GM12864 (cell line): ENCODE data around the gene GUCA1C.

Experiments used
- DNase-seq: peaks from one replicate; pipeline ENCODE4 v3.0.0-alpha.2; 2011; ENCODE audit warnings: low read depth
- H3K4me3 ChIP-seq: 2 replicates; pipeline ENCODE4 v1.5.1; 2011; ENCODE audit warnings: mild to moderate bottlenecking, low read depth, low read length, control low read depth
- CTCF ChIP-seq: IDR thresholded peaks from 2 replicates; pipeline ENCODE4 v1.5.1; 2011; ENCODE audit warnings: low read depth, mild to moderate bottlenecking, moderate library complexity, low read length, control low read depth, inconsistent platforms; ENCODE audit errors: missing control alignments

The GUCA1C gene

GRCh38 chr3:108909799-108910198, 43.9 kb downstream of the GUCA1C start:
- DNase-seq, result no peak
- no peak for TF ChIP-seq CTCF

GRCh38 chr3:108907194-108907593, 46.5 kb downstream of the GUCA1C start:
- TF ChIP-seq CTCF, result no peak
- no peak for DNase-seq
- H3K4me3 ChIP-seq, result no peak overlapping the region

More at GRCh38 chr3:108909799-108910198, 43.9 kb downstream of the GUCA1C start:
- H3K4me3 ChIP-seq, result no peak overlapping the region

- no peak for DNase-seq
- no peak overlapping the region for H3K4me3 ChIP-seq
- no peak for TF ChIP-seq CTCF
Measured at GRCh38 chr3:108899530-108899929, 54.1 kb downstream of the GUCA1C start.

- H3K4me3 ChIP-seq, result no peak overlapping the region
- no peak for DNase-seq
- no peak for TF ChIP-seq CTCF
Measured at GRCh38 chr3:108897883-108898282, 55.8 kb downstream of the GUCA1C start.

- H3K4me3 ChIP-seq, result no peak overlapping the region
- DNase-seq, result no peak
- no peak for TF ChIP-seq CTCF
Measured at GRCh38 chr3:108894981-108895380, 58.7 kb downstream of the GUCA1C start.

GRCh38 chr3:108891833-108892232, 61.8 kb downstream of the GUCA1C start:
- no peak for TF ChIP-seq CTCF
- no peak overlapping the region for H3K4me3 ChIP-seq
- DNase-seq, result no peak

GRCh38 chr3:108887777-108888176, 65.9 kb downstream of the GUCA1C start:
- H3K4me3 ChIP-seq, result no peak overlapping the region
- no peak for TF ChIP-seq CTCF
- DNase-seq, result no peak
